ENCODE results near the gene PTPN3.

GRCh38 chr9:109479822-109480221 is 18.3 kb downstream of the PTPN3 start:
- TF ChIP-seq POLR2A (IDR thresholded peaks at IDR 0.05; ENCODE audit: low read length) (no peak), GATA1 (IDR thresholded peaks at IDR 0.05; ENCODE audit: low read depth, low read length) (no peak)

All from erythroblast (primary cell).